Activated CD8-positive, alpha-beta T cell treated with anti-CD3 and anti-CD28 coated beads, Interleukin-2, amount 10 ng/mL, durations not matched to agents 7 days and 5 days (primary cell): Measurements from ENCODE around the gene PLEKHM1. TPM values are rescaled to one million over a fixed set of nuclear protein-coding genes. Genes with fewer than 3 reads are reported as not detected.
"Not testable (repeated sequence)": the region's sequence is repeated elsewhere in the genome, so short reads cannot be mapped to it uniquely, and the experiment has no call there.

Experiments
- ATAC-seq: fragments of 150-1000 bp; cut with Tn5 transposase; one replicate; pipeline ENCODE4 v1.10.0; 2021; ENCODE audit warnings: moderate library complexity
- CTCF ChIA-PET: fragments of 350-600 bp; sonication (Branson Sonifier 250); formaldehyde crosslinking; loops from one replicate; lab custom pipeline; 2021; ENCODE audit warnings: antibody characterized with exemption; lab: Charles Lee
- POLR2A ChIA-PET: fragments of 350-600 bp; sonication (Branson Sonifier 250); formaldehyde crosslinking; loops from one replicate; lab custom pipeline; 2021; ENCODE audit warnings: antibody characterized with exemption; lab: Charles Lee
- DNase-seq: peaks from one replicate; pipeline ENCODE4 v3.0.0-alpha.2; 2020
- H3K27ac Mint-ChIP-seq: one replicate; pipeline ENCODE4 v1.8.0; 2021; ENCODE audit warnings: mild to moderate bottlenecking, mixed read lengths
- H3K27me3 Mint-ChIP-seq: one replicate; pipeline ENCODE4 v1.8.0; 2021; ENCODE audit warnings: low read depth, mixed read lengths
- H3K36me3 Mint-ChIP-seq: one replicate; pipeline ENCODE4 v1.8.0; 2021; ENCODE audit warnings: low read depth, mixed read lengths
- H3K4me1 Mint-ChIP-seq: one replicate; pipeline ENCODE4 v1.8.0; 2021; ENCODE audit warnings: low read depth, mixed read lengths
- H3K4me3 Mint-ChIP-seq: one replicate; pipeline ENCODE4 v1.8.0; 2021; ENCODE audit warnings: mild to moderate bottlenecking, mixed read lengths
- H3K9me3 Mint-ChIP-seq: one replicate; pipeline ENCODE4 v1.8.0; 2022; ENCODE audit warnings: mixed read lengths; ENCODE audit not compliant: insufficient read depth
- total RNA-seq, 2 experiments: library from RNA; stranded (reverse); gene quantifications; one replicate each; pipeline ENCODE4 v1.2.3, GENCODE V29; 2021

Gene PLEKHM1
- total RNA-seq, 2 experiments from 2014 or later, result 50.5 to 52.7 TPM

GRCh38 chr17:45454341-45454740 lies 36.2 kb downstream of the PLEKHM1 start:
- H3K4me1 Mint-ChIP-seq, DNase-seq, ATAC-seq, H3K27me3 Mint-ChIP-seq, H3K27ac Mint-ChIP-seq, H3K9me3 Mint-ChIP-seq, CTCF ChIA-PET, POLR2A ChIA-PET, H3K4me3 Mint-ChIP-seq: not testable (repeated sequence)
- peaks cover 28% of the 10 kb centered on the region for H3K36me3 Mint-ChIP-seq

GRCh38 chr17:45453731-45454130 lies 36.8 kb downstream of the PLEKHM1 start:
- CTCF ChIA-PET, DNase-seq, POLR2A ChIA-PET, H3K4me3 Mint-ChIP-seq, H3K9me3 Mint-ChIP-seq, H3K27ac Mint-ChIP-seq, H3K27me3 Mint-ChIP-seq, H3K4me1 Mint-ChIP-seq: not testable (repeated sequence)
- peak; percentile 52 for ATAC-seq
- H3K36me3 Mint-ChIP-seq, result peaks cover 30% of the 10 kb centered on the region

GRCh38 chr17:45453225-45453534 lies 37.3 kb downstream of the PLEKHM1 start:
- H3K4me1 Mint-ChIP-seq, H3K9me3 Mint-ChIP-seq, H3K27ac Mint-ChIP-seq, CTCF ChIA-PET, H3K27me3 Mint-ChIP-seq, POLR2A ChIA-PET, H3K4me3 Mint-ChIP-seq, DNase-seq, ATAC-seq: not testable (repeated sequence)
- H3K36me3 Mint-ChIP-seq, result peaks cover 33% of the 10 kb centered on the region

- peaks cover 13% of the 10 kb centered on the region for H3K4me1 Mint-ChIP-seq
- H3K36me3 Mint-ChIP-seq, result peaks cover 37% of the 10 kb centered on the region
- CTCF ChIA-PET, H3K4me3 Mint-ChIP-seq, POLR2A ChIA-PET, DNase-seq, H3K27ac Mint-ChIP-seq, H3K9me3 Mint-ChIP-seq, H3K27me3 Mint-ChIP-seq, ATAC-seq: not testable (repeated sequence)
Observed at GRCh38 chr17:45452329-45453224, 37.9 kb downstream of the PLEKHM1 start.

GRCh38 chr17:45451660-45452059 lies 38.9 kb downstream of the PLEKHM1 start:
- Mint-ChIP-seq H3K4me1 (peaks cover 20% of the 10 kb centered on the region), H3K36me3 (peaks cover 37% of the 10 kb centered on the region)
- DNase-seq, H3K27ac Mint-ChIP-seq, H3K4me3 Mint-ChIP-seq, POLR2A ChIA-PET, H3K9me3 Mint-ChIP-seq, H3K27me3 Mint-ChIP-seq, CTCF ChIA-PET: not testable (repeated sequence)
- peak; percentile 25 for ATAC-seq

- Mint-ChIP-seq H3K4me1 (peaks cover 23% of the 10 kb centered on the region), H3K4me3 (no peak overlapping the region), H3K27me3 (no peaks in the 10 kb centered on the region), H3K36me3 (peaks cover 32% of the 10 kb centered on the region), H3K9me3 (no peaks in the 10 kb centered on the region), H3K27ac (no peak overlapping the region)
- DNase-seq, result no peak
- ATAC-seq, result no peak
- ChIA-PET CTCF (no interaction called here), POLR2A (interaction anchor here (0.6 kb wide), 1 partner anchor 108 kb away, joined by 3 read pairs; no protein-coding TSS in a partner anchor)
Observed at GRCh38 chr17:45451131-45451530, 39.4 kb downstream of the PLEKHM1 start.

GRCh38 chr17:45449708-45450329 lies 40.7 kb downstream of the PLEKHM1 start:
- CTCF ChIA-PET, H3K27ac Mint-ChIP-seq, H3K4me3 Mint-ChIP-seq, ATAC-seq, DNase-seq, H3K9me3 Mint-ChIP-seq, POLR2A ChIA-PET, H3K27me3 Mint-ChIP-seq: not testable (repeated sequence)
- Mint-ChIP-seq H3K4me1 (peaks cover 35% of the 10 kb centered on the region), H3K36me3 (peaks cover 34% of the 10 kb centered on the region)

- ATAC-seq, POLR2A ChIA-PET, CTCF ChIA-PET, H3K27ac Mint-ChIP-seq, DNase-seq, H3K9me3 Mint-ChIP-seq, H3K4me3 Mint-ChIP-seq, H3K27me3 Mint-ChIP-seq: not testable (repeated sequence)
- H3K4me1 Mint-ChIP-seq, result peaks cover 39% of the 10 kb centered on the region
- peaks cover 31% of the 10 kb centered on the region for H3K36me3 Mint-ChIP-seq
Observed at GRCh38 chr17:45449260-45449659, 41.3 kb downstream of the PLEKHM1 start.

GRCh38 chr17:45448483-45448882 lies 42.0 kb downstream of the PLEKHM1 start:
- ATAC-seq, H3K9me3 Mint-ChIP-seq, CTCF ChIA-PET, H3K4me3 Mint-ChIP-seq, H3K27ac Mint-ChIP-seq, POLR2A ChIA-PET, DNase-seq, H3K27me3 Mint-ChIP-seq: not testable (repeated sequence)
- Mint-ChIP-seq H3K4me1 (peaks cover 40% of the 10 kb centered on the region), H3K36me3 (peaks cover 31% of the 10 kb centered on the region)

GRCh38 chr17:45448066-45448465 lies 42.5 kb downstream of the PLEKHM1 start:
- Mint-ChIP-seq H3K4me1 (peaks cover 40% of the 10 kb centered on the region), H3K36me3 (peaks cover 31% of the 10 kb centered on the region)
- ATAC-seq, CTCF ChIA-PET, H3K27me3 Mint-ChIP-seq, H3K27ac Mint-ChIP-seq, H3K4me3 Mint-ChIP-seq, H3K9me3 Mint-ChIP-seq, POLR2A ChIA-PET, DNase-seq: not testable (repeated sequence)

- H3K27me3 Mint-ChIP-seq, ATAC-seq, CTCF ChIA-PET, H3K27ac Mint-ChIP-seq, DNase-seq, POLR2A ChIA-PET, H3K9me3 Mint-ChIP-seq, H3K4me3 Mint-ChIP-seq: not testable (repeated sequence)
- peaks cover 31% of the 10 kb centered on the region for H3K36me3 Mint-ChIP-seq
- peaks cover 40% of the 10 kb centered on the region for H3K4me1 Mint-ChIP-seq
Observed at GRCh38 chr17:45447650-45448049, 42.9 kb downstream of the PLEKHM1 start.
